Neural cell (in vitro differentiated cells): ENCODE data around the gene PPM1L. TPM values are rescaled to one million over a fixed set of nuclear protein-coding genes. Genes with fewer than 3 reads are reported as not detected.

ENCODE experiments used
- H2AFZ ChIP-seq: fragments of 200-600, 300-800 bp; sonication (generic), shearing (Covaris generic); 2 replicates; pipeline ENCODE4 v1.6.0; 2014; ENCODE audit warnings: low read depth, mild to moderate bottlenecking, antibody characterized with exemption, low read length, moderate library complexity
- H3F3A ChIP-seq: fragments of 200-600 bp; shearing (Covaris generic); 2 replicates; pipeline ENCODE4 v1.6.1; 2016; ENCODE audit warnings: mild to moderate bottlenecking, moderate library complexity, mixed read lengths, antibody characterized with exemption, low read length; ENCODE audit not compliant: insufficient read depth, poor library complexity, severe bottlenecking
- H3K27ac ChIP-seq: fragments of 200-600, 300-800 bp; sonication (generic), shearing (Covaris generic); 2 replicates; pipeline ENCODE4 v1.5.1; 2014; ENCODE audit warnings: mild to moderate bottlenecking, low read length, moderate library complexity
- H3K27me3 ChIP-seq: fragments of 300-800, 200-600 bp; sonication (generic), shearing (Covaris generic); 2 replicates; pipeline ENCODE4 v1.6.0; 2014; ENCODE audit warnings: mild to moderate bottlenecking, low read depth, low read length, moderate library complexity; ENCODE audit not compliant: insufficient read depth
- H3K36me3 ChIP-seq: fragments of 300-800, 200-600 bp; sonication (generic), shearing (Covaris generic); 2 replicates; pipeline ENCODE4 v1.5.1; 2014; ENCODE audit warnings: mild to moderate bottlenecking, antibody characterized with exemption, low read length, moderate library complexity; ENCODE audit not compliant: insufficient read depth
- H3K4me2 ChIP-seq: fragments of 300-800, 200-600 bp; sonication (generic), shearing (Covaris generic); 2 replicates; pipeline ENCODE4 v1.6.0; 2014; ENCODE audit warnings: mild to moderate bottlenecking, low read length
- H3K4me3 ChIP-seq: fragments of 300-800, 200-600 bp; sonication (generic), shearing (Covaris generic); 2 replicates; pipeline ENCODE4 v1.5.1; 2014; ENCODE audit warnings: mild to moderate bottlenecking, low read length, moderate library complexity
- H3K79me2 ChIP-seq: fragments of 200-600 bp; shearing (Covaris generic); replicated peaks from 2 replicates; pipeline ENCODE4 v1.6.0; 2014; ENCODE audit warnings: mild to moderate bottlenecking, low read length, moderate library complexity; ENCODE audit not compliant: insufficient read depth
- H3K9ac ChIP-seq: fragments of 300-800, 200-600 bp; sonication (generic), shearing (Covaris generic); 2 replicates; pipeline ENCODE4 v1.6.1; 2016; ENCODE audit warnings: mild to moderate bottlenecking, low read length, mixed read lengths
- H3K9me2 ChIP-seq: fragments of 200-600 bp; shearing (Covaris generic); 2 replicates; pipeline ENCODE4 v1.6.1; 2016; ENCODE audit warnings: mild to moderate bottlenecking, low read length, mixed read lengths; ENCODE audit not compliant: insufficient read depth
- H3K9me3 ChIP-seq: fragments of 200-600, 300-800 bp; sonication (generic), shearing (Covaris generic); 2 replicates; pipeline ENCODE4 v1.6.1; 2016; ENCODE audit warnings: mild to moderate bottlenecking, mixed run types, low read length, moderate library complexity, mixed read lengths
- H4K20me1 ChIP-seq: fragments of 200-600 bp; shearing (Covaris generic); 2 replicates; pipeline ENCODE4 v1.6.1; 2016; ENCODE audit warnings: mild to moderate bottlenecking, mixed run types; ENCODE audit not compliant: insufficient read depth
- CTCF ChIP-seq: fragments of 450-650 bp; IDR thresholded peaks from 2 replicates; pipeline ENCODE4 v1.5.1; 2014; ENCODE audit warnings: antibody characterized with exemption, mild to moderate bottlenecking, moderate library complexity; ENCODE audit not compliant: poor library complexity, severe bottlenecking
- EP300 ChIP-seq: fragments of 450-650 bp; conservative IDR thresholded peaks from 2 replicates; pipeline ENCODE4 v1.6.1; 2014; ENCODE audit warnings: antibody characterized with exemption, mild to moderate bottlenecking, moderate library complexity; ENCODE audit not compliant: poor library complexity, severe bottlenecking
- EZH2 ChIP-seq: fragments of 200-600, 300-800 bp; shearing (Covaris generic), sonication (generic); IDR thresholded peaks from 2 replicates; pipeline ENCODE4 v1.6.1; 2014; ENCODE audit warnings: antibody characterized with exemption, low read length, borderline replicate concordance, mild to moderate bottlenecking; ENCODE audit not compliant: insufficient read depth, poor library complexity, severe bottlenecking
- MXI1 ChIP-seq: fragments of 450-650 bp; conservative IDR thresholded peaks from 2 replicates; pipeline ENCODE4 v1.6.1; 2014; ENCODE audit warnings: antibody characterized with exemption, mild to moderate bottlenecking; ENCODE audit not compliant: poor library complexity, severe bottlenecking
- POLR2AphosphoS5 ChIP-seq: IDR thresholded peaks from 2 replicates; pipeline ENCODE4 v1.6.1; 2012
- RAD21 ChIP-seq: fragments of 450-650 bp; conservative IDR thresholded peaks from 2 replicates; pipeline ENCODE4 v1.6.1; 2014; ENCODE audit warnings: antibody characterized with exemption, mild to moderate bottlenecking, moderate library complexity
- REST ChIP-seq: IDR thresholded peaks from 2 replicates; pipeline ENCODE4 v1.6.1; 2012; ENCODE audit warnings: borderline replicate concordance
- SMC3 ChIP-seq: fragments of 450-650 bp; conservative IDR thresholded peaks from 2 replicates; pipeline ENCODE4 v1.6.1; 2014; ENCODE audit warnings: antibody characterized with exemption, mild to moderate bottlenecking, moderate library complexity; ENCODE audit not compliant: poor library complexity
- TAF1 ChIP-seq: IDR thresholded peaks from 2 replicates; pipeline ENCODE4 v1.6.1; 2012; ENCODE audit warnings: low read depth
- polyA plus RNA-seq: library from polyadenylated mRNA; depleted of rRNA; stranded (reverse); fragments of >200 nt; gene quantifications from 2 replicates; pipeline ENCODE4 v1.2.3, GENCODE V29; 2014

PPM1L gene
- polyA plus RNA-seq, 1 donor from 2014 or later = 24.9 TPM

- Histone ChIP-seq H3K9ac (no peak overlapping the region), H3K4me2 (no peak overlapping the region), H3K9me3 (no peaks in the 10 kb centered on the region), H3K36me3 (no peaks in the 10 kb centered on the region), H3K4me3 (no peak overlapping the region), H4K20me1 (no peaks in the 10 kb centered on the region), H3K9me2 (no peaks in the 10 kb centered on the region), H3K27ac (no peak overlapping the region), H3K27me3 (no peaks in the 10 kb centered on the region), H3K79me2 (no peaks in the 10 kb centered on the region), H2AFZ (no peak overlapping the region), H3F3A (no peaks in the 10 kb centered on the region)
- TF ChIP-seq EP300 (no peak), REST (no peak), CTCF (no peak), MXI1 (no peak), EZH2 (no peak), SMC3 (no peak), TAF1 (no peak), RAD21 (no peak), POLR2AphosphoS5 (no peak)
Observed at GRCh38 chr3:160996811-160997210, 240.8 kb downstream of the PPM1L start.

- Histone ChIP-seq H4K20me1 (no peaks in the 10 kb centered on the region), H3K9me3 (no peaks in the 10 kb centered on the region), H3K36me3 (no peaks in the 10 kb centered on the region), H3K4me3 (no peak overlapping the region), H3K27me3 (no peaks in the 10 kb centered on the region), H3F3A (no peaks in the 10 kb centered on the region), H3K79me2 (no peaks in the 10 kb centered on the region), H3K9me2 (no peaks in the 10 kb centered on the region), H3K9ac (no peak overlapping the region), H2AFZ (no peak overlapping the region), H3K4me2 (no peak overlapping the region), H3K27ac (no peak overlapping the region)
- TF ChIP-seq POLR2AphosphoS5 (peak; percentile 24), RAD21 (no peak), TAF1 (no peak), EZH2 (no peak), SMC3 (no peak), CTCF (no peak), MXI1 (no peak), REST (no peak), EP300 (peak; percentile 84)
Observed at GRCh38 chr3:160998581-160998980, 242.6 kb downstream of the PPM1L start.
